Hepatocyte (in vitro differentiated cells): ENCODE results near the gene RAPGEF4. TPM values are rescaled to one million over a fixed set of nuclear protein-coding genes. Genes with fewer than 3 reads are reported as not detected.

ENCODE experiments used
- DNase-seq: peaks from one replicate; pipeline ENCODE4 v3.0.0-alpha.2; 2016; ENCODE audit warnings: low spot score
- H2AFZ ChIP-seq: fragments of 200-600 bp; sonication (generic); 2 replicates; pipeline ENCODE4 v1.6.0; 2016; ENCODE audit warnings: antibody characterized with exemption, mild to moderate bottlenecking
- H3K27ac ChIP-seq: fragments of 200-600 bp; sonication (generic); 2 replicates; pipeline ENCODE4 v1.5.1; 2016; ENCODE audit warnings: mild to moderate bottlenecking
- H3K27me3 ChIP-seq: fragments of 200-600 bp; sonication (generic); 2 replicates; pipeline ENCODE4 v1.6.1; 2016
- H3K36me3 ChIP-seq: fragments of 200-600 bp; sonication (generic); replicated peaks from 2 replicates; pipeline ENCODE4 v1.5.1; 2016; ENCODE audit warnings: low read depth; ENCODE audit not compliant: insufficient read depth
- H3K4me1 ChIP-seq: fragments of 200-600 bp; sonication (generic); 2 replicates; pipeline ENCODE4 v1.5.1; 2016; ENCODE audit warnings: mild to moderate bottlenecking, moderate library complexity; ENCODE audit not compliant: insufficient read depth
- H3K4me2 ChIP-seq: fragments of 200-600 bp; sonication (generic); 2 replicates; pipeline ENCODE4 v1.6.0; 2016
- H3K4me3 ChIP-seq: fragments of 200-600 bp; sonication (generic); 2 replicates; pipeline ENCODE4 v1.5.1; 2016; ENCODE audit warnings: mild to moderate bottlenecking
- H3K79me2 ChIP-seq: fragments of 200-600 bp; sonication (generic); 2 replicates; pipeline ENCODE4 v1.6.0; 2017; ENCODE audit warnings: mild to moderate bottlenecking
- H3K9me2 ChIP-seq: fragments of 200-600 bp; sonication (generic); replicated peaks from 2 replicates; pipeline ENCODE4 v1.6.0; 2017; ENCODE audit warnings: mild to moderate bottlenecking; ENCODE audit not compliant: insufficient read depth
- H3K9me3 ChIP-seq: fragments of 200-600 bp; sonication (generic); 2 replicates; pipeline ENCODE4 v1.5.1; 2016; ENCODE audit warnings: low read depth, mild to moderate bottlenecking
- H4K20me1 ChIP-seq: fragments of 200-600 bp; sonication (generic); 2 replicates; pipeline ENCODE4 v1.6.0; 2016; ENCODE audit warnings: mild to moderate bottlenecking; ENCODE audit not compliant: insufficient read depth, poor library complexity, severe bottlenecking
- EZH2 ChIP-seq: fragments of 200-600 bp; sonication (generic); IDR thresholded peaks from 2 replicates; pipeline ENCODE4 v1.6.1; 2016; ENCODE audit warnings: antibody characterized with exemption, mild to moderate bottlenecking, borderline replicate concordance
- EZH2phosphoT487 ChIP-seq: fragments of 200-600 bp; sonication (generic); IDR thresholded peaks from one replicate; pipeline ENCODE4 v1.6.1; 2018; ENCODE audit warnings: antibody characterized with exemption, mild to moderate bottlenecking, low read depth, moderate library complexity; ENCODE audit not compliant: unreplicated experiment, severe bottlenecking
- WGBS: methylation state at CpG from one replicate; pipeline ENCODE4 v1.1.6; 2016; ENCODE audit warnings: low lambda C conversion rate; ENCODE audit errors: missing lambda C conversion rate; 5-methylcytosine and 5-hydroxymethylcytosine counted together
- polyA plus RNA-seq: library from polyadenylated mRNA; unstranded; fragments of >200 nt; fragmentation: Nextera tagmentation; extraction: Ambion mirVana; gene quantifications from 2 replicates; pipeline ENCODE4 v1.2.1, GENCODE V29; 2016
- total RNA-seq: library from RNA; depleted of rRNA; stranded (reverse); fragments of >200 nt; gene quantifications from 2 replicates; pipeline ENCODE4 v1.2.3, GENCODE V29; 2014
- TF ChIP-seq, protein P1 (sequence below): fragments of 200-600 bp; sonication (generic); IDR thresholded peaks from 2 replicates; pipeline ENCODE4 v1.5.1; 2016; ENCODE audit warnings: antibody characterized with exemption, mild to moderate bottlenecking; ENCODE audit not compliant: poor library complexity

Gene RAPGEF4
- total and polyA plus RNA-seq, 2 experiments from 2014 or later: 1.9 to 2.0 TPM

DNA sequence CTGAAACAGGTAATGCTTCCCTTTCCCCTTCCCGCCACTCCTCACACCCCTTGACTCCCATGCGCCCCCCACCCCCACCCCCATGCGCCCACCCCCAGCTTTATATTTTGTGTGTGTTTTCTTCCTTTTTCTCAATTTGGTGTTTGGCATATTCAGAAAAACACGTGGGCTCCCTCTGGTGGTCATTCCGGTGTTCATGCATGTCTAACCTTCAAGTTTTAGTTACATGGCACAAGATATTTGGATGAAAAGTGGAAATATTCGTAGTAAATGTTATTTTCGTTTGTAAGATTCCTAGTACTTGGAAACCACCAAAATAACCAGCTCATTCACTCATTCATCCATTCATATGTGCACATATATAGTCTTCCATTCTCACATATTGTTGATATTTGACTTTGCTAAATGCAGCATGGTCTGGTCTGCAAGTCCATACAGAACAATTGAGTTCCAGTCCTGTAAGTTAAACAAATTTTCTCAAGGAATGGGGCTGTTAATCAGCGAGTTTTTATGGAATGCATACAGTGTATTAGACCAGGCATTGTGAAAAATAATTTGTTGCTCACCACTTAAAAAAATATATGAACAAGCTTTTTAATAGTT, 196.4 kb downstream of the RAPGEF4 start:
- Histone ChIP-seq H3K4me2 (peak overlapping the region; percentile 64), H3K9me2 (no peaks in the 10 kb centered on the region), H3K36me3 (no peaks in the 10 kb centered on the region), H4K20me1 (no peaks in the 10 kb centered on the region), H3K27ac (no peak overlapping the region), H3K27me3 (no peaks in the 10 kb centered on the region), H3K4me1 (peaks cover 9% of the 10 kb centered on the region), H3K9me3 (no peaks in the 10 kb centered on the region), H3K4me3 (no peak overlapping the region), H3K79me2 (no peaks in the 10 kb centered on the region), H2AFZ (no peak overlapping the region)
- peak; percentile 87 for DNase-seq
- TF ChIP-seq, protein P1, sequence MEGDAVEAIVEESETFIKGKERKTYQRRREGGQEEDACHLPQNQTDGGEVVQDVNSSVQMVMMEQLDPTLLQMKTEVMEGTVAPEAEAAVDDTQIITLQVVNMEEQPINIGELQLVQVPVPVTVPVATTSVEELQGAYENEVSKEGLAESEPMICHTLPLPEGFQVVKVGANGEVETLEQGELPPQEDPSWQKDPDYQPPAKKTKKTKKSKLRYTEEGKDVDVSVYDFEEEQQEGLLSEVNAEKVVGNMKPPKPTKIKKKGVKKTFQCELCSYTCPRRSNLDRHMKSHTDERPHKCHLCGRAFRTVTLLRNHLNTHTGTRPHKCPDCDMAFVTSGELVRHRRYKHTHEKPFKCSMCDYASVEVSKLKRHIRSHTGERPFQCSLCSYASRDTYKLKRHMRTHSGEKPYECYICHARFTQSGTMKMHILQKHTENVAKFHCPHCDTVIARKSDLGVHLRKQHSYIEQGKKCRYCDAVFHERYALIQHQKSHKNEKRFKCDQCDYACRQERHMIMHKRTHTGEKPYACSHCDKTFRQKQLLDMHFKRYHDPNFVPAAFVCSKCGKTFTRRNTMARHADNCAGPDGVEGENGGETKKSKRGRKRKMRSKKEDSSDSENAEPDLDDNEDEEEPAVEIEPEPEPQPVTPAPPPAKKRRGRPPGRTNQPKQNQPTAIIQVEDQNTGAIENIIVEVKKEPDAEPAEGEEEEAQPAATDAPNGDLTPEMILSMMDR: peak; percentile 85
- no peak for TF ChIP-seq EZH2
- 3% methylated on average over 8 of the region's 8 CpGs for WGBS

- Histone ChIP-seq H3K4me1 (no peaks in the 10 kb centered on the region), H3K79me2 (no peaks in the 10 kb centered on the region), H4K20me1 (no peaks in the 10 kb centered on the region), H3K36me3 (no peaks in the 10 kb centered on the region), H3K27me3 (no peaks in the 10 kb centered on the region), H3K4me2 (no peak overlapping the region), H3K27ac (no peak overlapping the region), H3K9me2 (no peaks in the 10 kb centered on the region), H3K4me3 (no peak overlapping the region), H3K9me3 (no peaks in the 10 kb centered on the region), H2AFZ (no peak overlapping the region)
- no peak for TF ChIP-seq EZH2
- TF ChIP-seq EZH2phosphoT487: no peak
- TF ChIP-seq, protein P1: no peak
- 94% methylated on average over 7 of the region's 7 CpGs for WGBS
- DNase-seq: no peak
Measured at GRCh38 chr2:172937884-172938712, 202.5 kb downstream of the RAPGEF4 start.

- TF ChIP-seq, protein P1: no peak
- no peak for TF ChIP-seq EZH2phosphoT487
- TF ChIP-seq EZH2: no peak
- H3K36me3 ChIP-seq: no peaks in the 10 kb centered on the region
- no peak overlapping the region for H3K4me2 ChIP-seq
- no peak overlapping the region for H2AFZ ChIP-seq
- no peaks in the 10 kb centered on the region for H3K9me3 ChIP-seq
- 83% methylated on average over 5 of the region's 5 CpGs for WGBS
- no peaks in the 10 kb centered on the region for H3K27me3 ChIP-seq
- H4K20me1 ChIP-seq: no peaks in the 10 kb centered on the region
- no peak overlapping the region for H3K4me3 ChIP-seq
- no peak overlapping the region for H3K27ac ChIP-seq
- H3K4me1 ChIP-seq: no peaks in the 10 kb centered on the region
- DNase-seq: no peak
- H3K9me2 ChIP-seq: no peaks in the 10 kb centered on the region
- H3K79me2 ChIP-seq: no peaks in the 10 kb centered on the region
Measured at GRCh38 chr2:172938713-172939375, 203.2 kb downstream of the RAPGEF4 start.
